Activated CD4-positive, alpha-beta T cell treated with anti-CD3 and anti-CD28 coated beads, Interleukin-2, Interleukin-6, amounts not matched to agents 100 ng/mL and 50 ng/mL, durations not matched to agents 16 hours and 8 hours (primary cell): Measurements from ENCODE around the gene ABCB8.

Experiments
- DNase-seq: peaks from one replicate; pipeline ENCODE4 v3.0.0-alpha.2; 2020

The ABCB8 gene

GRCh38 chr7:151088856-151089699 lies 60.8 kb downstream of the ABCB8 start:
- DNase-seq, result no peak

- no peak for DNase-seq
These were observed 61.9 kb downstream of the ABCB8 start for GRCh38 chr7:151089893-151090730.

GRCh38 chr7:151091003-151091402 lies 62.8 kb downstream of the ABCB8 start:
- DNase-seq, result no peak

- DNase-seq, result peak; percentile 50
These were observed 63.2 kb downstream of the ABCB8 start for GRCh38 chr7:151091431-151091830.

GRCh38 chr7:151091988-151092387 lies 63.7 kb downstream of the ABCB8 start:
- DNase-seq, result no peak

- no peak for DNase-seq
These were observed 65.5 kb downstream of the ABCB8 start for GRCh38 chr7:151093748-151094147.

GRCh38 chr7:151094675-151095074 lies 66.4 kb downstream of the ABCB8 start:
- no peak for DNase-seq

GRCh38 chr7:151095123-151095797 lies 67.0 kb downstream of the ABCB8 start:
- no peak for DNase-seq

GRCh38 chr7:151095828-151096475 lies 67.7 kb downstream of the ABCB8 start:
- DNase-seq, result no peak
